GM21360 (cell line): ENCODE measurements around the gene FCER2.

Experiments
- ATAC-seq: cut with Tn5 transposase; IDR thresholded peaks from one replicate; pipeline ENCODE4 v1.9.1; 2021; ENCODE audit warnings: mild to moderate bottlenecking, moderate library complexity; ENCODE audit not compliant: unreplicated experiment

FCER2 gene

GRCh38 chr19:7679771-7680605 is 21.9 kb downstream of the FCER2 start:
- ATAC-seq, result no peak

- no peak for ATAC-seq
Measured at GRCh38 chr19:7678971-7679751, 22.8 kb downstream of the FCER2 start.

GRCh38 chr19:7677669-7678311 is 24.1 kb downstream of the FCER2 start:
- no peak for ATAC-seq

GRCh38 chr19:7676854-7677253 is 25.1 kb downstream of the FCER2 start, which contains the start of gene MCEMP1:
MCEMP1 (plus strand) TSS chr19:7677090; CDS start chr19:7677121, 31 bp downstream.
- ATAC-seq, result no peak

- no peak for ATAC-seq
Measured at GRCh38 chr19:7676376-7676775, 25.6 kb downstream of the FCER2 start.

GRCh38 chr19:7674010-7675005 is 27.6 kb downstream of the FCER2 start:
- no peak for ATAC-seq

- no peak for ATAC-seq
Measured at GRCh38 chr19:7672522-7672921, 29.4 kb downstream of the FCER2 start.

GRCh38 chr19:7670790-7671189 is 31.1 kb downstream of the FCER2 start:
- ATAC-seq, result no peak

GRCh38 chr19:7670150-7670783 is 31.7 kb downstream of the FCER2 start:
- no peak for ATAC-seq

GRCh38 chr19:7669641-7670040 is 32.3 kb downstream of the FCER2 start:
- ATAC-seq, result no peak

GRCh38 chr19:7668842-7669241 is 33.1 kb downstream of the FCER2 start, which contains the start of gene RETN:
RETN (plus strand) TSS chr19:7669049; CDS start chr19:7669327, 278 bp downstream.
- no peak for ATAC-seq

- no peak for ATAC-seq
Measured at GRCh38 chr19:7665076-7665475, 36.9 kb downstream of the FCER2 start.

- ATAC-seq, result no peak
Measured at GRCh38 chr19:7663706-7664105, 38.2 kb downstream of the FCER2 start.

GRCh38 chr19:7662657-7663056 is 39.3 kb downstream of the FCER2 start:
- no peak for ATAC-seq

GRCh38 chr19:7661744-7662538 is 40.0 kb downstream of the FCER2 start:
- no peak for ATAC-seq

- ATAC-seq, result no peak
Measured at GRCh38 chr19:7658219-7658686, 43.7 kb downstream of the FCER2 start.

- ATAC-seq, result no peak
Measured at GRCh38 chr19:7657131-7657751, 44.7 kb downstream of the FCER2 start.

GRCh38 chr19:7655581-7655980 is 46.4 kb downstream of the FCER2 start:
- ATAC-seq, result no peak
